22Rv1 (cell line): ENCODE measurements around the gene CNTNAP2.

ENCODE experiments used
- H3K27ac ChIP-seq: fragments of 450-650 bp; 2 replicates; pipeline ENCODE4 v1.5.1; 2017
- CTCF ChIP-seq: fragments of 450-650 bp; IDR thresholded peaks from 2 replicates; pipeline ENCODE4 v1.5.1; 2017; ENCODE audit warnings: mild to moderate bottlenecking
- ZFX ChIP-seq: fragments of 450-650 bp; IDR thresholded peaks from 2 replicates; pipeline ENCODE4 v1.6.1; 2017; ENCODE audit warnings: antibody characterized with exemption, borderline replicate concordance

CNTNAP2 gene

GRCh38 chr7:147008530-147008929 is 891.9 kb downstream of the CNTNAP2 start:
- no peak for TF ChIP-seq ZFX
- TF ChIP-seq CTCF = no peak
- no peak overlapping the region for H3K27ac ChIP-seq

GRCh38 chr7:147012666-147013065 is 896.1 kb downstream of the CNTNAP2 start:
- H3K27ac ChIP-seq = no peak overlapping the region
- TF ChIP-seq ZFX = no peak
- no peak for TF ChIP-seq CTCF

- TF ChIP-seq CTCF = no peak
- TF ChIP-seq ZFX = no peak
- H3K27ac ChIP-seq = no peak overlapping the region
Measured at GRCh38 chr7:147013825-147014224, 897.2 kb downstream of the CNTNAP2 start.

- no peak overlapping the region for H3K27ac ChIP-seq
- TF ChIP-seq CTCF (no peak), ZFX (no peak)
Measured at GRCh38 chr7:147014286-147014955, 897.8 kb downstream of the CNTNAP2 start.

GRCh38 chr7:147015999-147016398 is 899.4 kb downstream of the CNTNAP2 start:
- TF ChIP-seq ZFX = no peak
- no peak for TF ChIP-seq CTCF
- H3K27ac ChIP-seq = no peak overlapping the region

- no peak overlapping the region for H3K27ac ChIP-seq
- TF ChIP-seq CTCF (no peak), ZFX (no peak)
Measured at GRCh38 chr7:147022056-147022455, 905.5 kb downstream of the CNTNAP2 start.

- H3K27ac ChIP-seq = no peak overlapping the region
- TF ChIP-seq ZFX = no peak
- TF ChIP-seq CTCF = no peak
Measured at GRCh38 chr7:147023440-147023839, 906.8 kb downstream of the CNTNAP2 start.
